AG04449 (cell line): ENCODE results near the gene GPATCH4.

Source experiments
- CTCF ChIA-PET: fragments of 350-600 bp; formaldehyde crosslinking; extraction: SDS; loops from one replicate; lab custom pipeline; 2021; ENCODE audit warnings: antibody characterized with exemption; lab: Yijun Ruan, JAX
- POLR2A ChIA-PET: fragments of 400-600, 350-600 bp; formaldehyde crosslinking; extraction: SDS; loops from one replicate; lab custom pipeline; 2020; ENCODE audit warnings: antibody characterized with exemption, inconsistent platforms; lab: Yijun Ruan, JAX
- DNase-seq: peaks from one replicate; pipeline ENCODE4 v3.0.0-alpha.2; 2010; ENCODE audit warnings: low read depth, low spot score
- H3K4me3 ChIP-seq: 2 replicates; pipeline ENCODE4 v1.5.1; 2011; ENCODE audit warnings: low read depth, mild to moderate bottlenecking, control low read depth, low read length
- TF ChIP-seq, protein P1 (sequence below): IDR thresholded peaks from one replicate; pipeline ENCODE4 v1.5.1; 2011; ENCODE audit warnings: mild to moderate bottlenecking, moderate library complexity, low read length, control low read depth, inconsistent platforms; ENCODE audit not compliant: insufficient read depth; ENCODE audit errors: missing control alignments

GPATCH4 gene

DNA sequence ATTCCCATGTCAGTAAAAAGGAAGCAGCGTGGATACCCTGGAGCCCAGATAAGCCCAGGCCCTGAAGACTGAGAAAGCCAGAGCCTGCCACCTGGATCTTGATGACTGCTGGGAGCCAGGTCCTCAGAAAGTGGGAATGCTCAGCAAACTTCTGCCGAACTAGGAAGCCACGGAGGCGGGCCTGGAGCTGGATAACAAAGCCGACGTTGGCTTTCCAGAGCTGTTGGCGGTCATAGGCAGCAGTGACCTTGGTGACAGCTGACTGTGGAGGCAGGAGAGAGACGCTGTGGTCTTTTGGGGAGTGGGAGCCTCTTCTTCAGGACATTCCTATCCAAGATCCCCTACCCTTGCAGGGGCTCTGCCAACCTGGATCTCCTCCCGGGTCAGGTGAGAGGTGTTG is 53.3 kb downstream of the GPATCH4 start:
- H3K4me3 ChIP-seq, result no peak overlapping the region
- POLR2A ChIA-PET, result no interaction called here
- TF ChIP-seq, protein P1, sequence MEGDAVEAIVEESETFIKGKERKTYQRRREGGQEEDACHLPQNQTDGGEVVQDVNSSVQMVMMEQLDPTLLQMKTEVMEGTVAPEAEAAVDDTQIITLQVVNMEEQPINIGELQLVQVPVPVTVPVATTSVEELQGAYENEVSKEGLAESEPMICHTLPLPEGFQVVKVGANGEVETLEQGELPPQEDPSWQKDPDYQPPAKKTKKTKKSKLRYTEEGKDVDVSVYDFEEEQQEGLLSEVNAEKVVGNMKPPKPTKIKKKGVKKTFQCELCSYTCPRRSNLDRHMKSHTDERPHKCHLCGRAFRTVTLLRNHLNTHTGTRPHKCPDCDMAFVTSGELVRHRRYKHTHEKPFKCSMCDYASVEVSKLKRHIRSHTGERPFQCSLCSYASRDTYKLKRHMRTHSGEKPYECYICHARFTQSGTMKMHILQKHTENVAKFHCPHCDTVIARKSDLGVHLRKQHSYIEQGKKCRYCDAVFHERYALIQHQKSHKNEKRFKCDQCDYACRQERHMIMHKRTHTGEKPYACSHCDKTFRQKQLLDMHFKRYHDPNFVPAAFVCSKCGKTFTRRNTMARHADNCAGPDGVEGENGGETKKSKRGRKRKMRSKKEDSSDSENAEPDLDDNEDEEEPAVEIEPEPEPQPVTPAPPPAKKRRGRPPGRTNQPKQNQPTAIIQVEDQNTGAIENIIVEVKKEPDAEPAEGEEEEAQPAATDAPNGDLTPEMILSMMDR, result no peak
- CTCF ChIA-PET, result interaction anchor here (0.8 kb wide), 1 partner anchor 67 kb away, joined by 3 read pairs; no protein-coding TSS in a partner anchor
- DNase-seq, result no peak

DNA sequence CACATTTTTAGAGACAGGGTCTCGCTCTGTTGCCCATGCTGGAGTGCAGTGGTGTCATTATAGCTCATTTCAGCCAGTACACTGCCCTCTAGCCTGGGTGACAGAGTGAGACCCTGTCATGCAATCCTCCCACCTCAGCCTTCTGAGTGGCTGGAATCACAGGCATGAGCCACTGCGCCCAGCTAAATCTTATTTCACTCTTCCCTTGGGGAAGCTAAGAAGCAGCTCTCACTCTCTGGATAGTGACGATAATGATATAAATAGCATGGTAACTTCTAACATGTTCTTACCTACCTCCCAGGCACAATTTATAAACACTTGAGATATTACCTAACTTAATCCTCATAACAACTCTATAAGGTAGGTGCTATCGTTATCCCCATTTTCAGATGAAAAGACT is 53.8 kb downstream of the GPATCH4 start:
- TF ChIP-seq, protein P1, result no peak
- no peak for DNase-seq
- H3K4me3 ChIP-seq, result no peak overlapping the region
- ChIA-PET CTCF (no interaction called here), POLR2A (no interaction called here)

DNA sequence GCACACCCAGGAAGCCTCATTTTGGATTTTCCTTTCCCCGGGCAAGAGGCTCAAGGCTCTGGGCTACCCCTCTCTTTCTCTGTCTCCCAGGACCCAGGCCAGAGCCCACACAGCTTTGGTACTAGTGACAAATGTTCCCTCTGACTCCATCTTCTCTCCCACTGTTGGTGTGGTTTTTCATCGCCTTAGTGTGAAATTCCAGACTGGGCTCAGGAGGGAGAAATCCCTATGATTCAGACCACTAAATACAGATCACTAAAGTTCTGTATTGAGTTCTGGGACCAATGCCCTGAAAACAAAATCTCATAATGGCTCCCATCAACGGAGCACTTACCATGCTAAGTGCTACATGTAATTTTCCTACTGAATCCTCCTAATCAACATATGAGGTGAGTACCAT is 55.0 kb downstream of the GPATCH4 start:
- no peak overlapping the region for H3K4me3 ChIP-seq
- CTCF ChIA-PET, result no interaction called here
- TF ChIP-seq, protein P1, result no peak
- POLR2A ChIA-PET, result no interaction called here
- DNase-seq, result no peak

DNA sequence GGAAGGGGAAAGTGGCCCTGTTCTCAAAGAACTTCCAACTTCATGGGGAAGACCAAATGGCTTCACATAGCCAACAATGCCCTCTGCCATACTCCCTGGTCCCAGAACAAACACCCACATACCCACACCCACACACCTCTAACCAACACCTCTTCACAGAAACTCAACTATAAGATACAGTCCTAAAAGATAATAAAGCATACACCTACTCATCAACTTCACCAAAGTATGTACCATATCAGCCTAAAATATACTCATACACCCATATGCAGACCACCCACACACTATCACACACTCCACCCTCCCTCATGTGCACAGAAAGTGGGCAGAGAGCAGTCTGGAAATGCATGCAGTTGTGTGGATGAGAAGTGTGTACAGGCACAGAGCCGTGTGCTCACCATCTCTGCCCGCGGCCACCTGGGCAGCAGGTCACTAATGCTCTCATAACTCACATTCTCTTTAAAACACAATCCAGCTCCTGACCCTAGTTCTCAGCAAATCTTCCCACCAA is 56.6 kb downstream of the GPATCH4 start:
- DNase-seq, result no peak
- ChIA-PET CTCF (no interaction called here), POLR2A (interaction anchor here (1.2 kb wide), 1 partner anchor 24 kb away, joined by 3 read pairs; no protein-coding TSS in a partner anchor)
- TF ChIP-seq, protein P1, result no peak
- no peak overlapping the region for H3K4me3 ChIP-seq
